Measurements from ENCODE around the gene CIB4.

The CIB4 gene

GRCh38 chr2:26605195-26605998, 35.8 kb downstream of the CIB4 start:
- DNase-seq = peak; percentile 56 to 59

DNA sequence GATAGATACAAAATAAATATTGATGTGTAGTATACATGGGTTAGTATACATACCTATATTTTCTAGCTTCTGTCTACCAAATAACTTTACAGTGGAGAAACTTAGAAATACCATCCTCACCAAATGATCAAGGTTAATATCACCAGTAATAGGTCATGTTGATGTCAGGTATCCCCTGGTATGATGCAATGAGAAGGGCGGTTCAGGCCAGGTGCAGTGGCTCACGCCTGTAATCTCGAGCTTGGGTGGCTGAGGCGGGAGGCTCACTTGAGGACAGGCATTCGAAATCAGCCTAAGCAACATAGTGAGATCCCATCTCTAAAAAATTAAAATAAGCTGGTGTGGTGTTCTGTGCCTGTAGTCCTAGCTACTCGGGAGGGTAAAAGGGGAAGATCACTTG, 38.6 kb downstream of the CIB4 start:
- DNase-seq = no peak

DNA sequence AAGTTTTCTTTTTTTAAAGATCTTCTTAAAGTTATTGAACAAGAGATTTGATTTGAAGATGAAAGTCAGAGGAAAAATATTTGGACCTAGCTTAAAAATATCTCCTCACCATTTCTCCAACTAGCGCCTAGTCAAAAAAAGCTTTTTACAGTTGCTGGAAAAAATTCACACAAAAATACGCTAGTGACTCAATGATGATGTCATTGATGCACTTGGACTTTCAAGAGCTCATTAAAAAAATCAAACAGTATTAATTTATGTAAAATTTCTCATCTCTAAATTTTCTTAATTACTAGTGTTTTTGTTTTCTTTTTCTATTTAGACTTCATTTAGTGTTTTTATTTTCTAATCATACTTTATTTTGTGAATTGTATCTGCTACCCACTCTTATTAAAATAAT, 41.8 kb downstream of the CIB4 start:
- no peak for DNase-seq

GRCh38 chr2:26598996-26599373, 42.2 kb downstream of the CIB4 start:
- DNase-seq = no peak

GRCh38 chr2:26598336-26598995, 42.7 kb downstream of the CIB4 start:
- DNase-seq = no peak

GRCh38 chr2:26597197-26597596, 44.0 kb downstream of the CIB4 start:
- DNase-seq = no peak

DNA sequence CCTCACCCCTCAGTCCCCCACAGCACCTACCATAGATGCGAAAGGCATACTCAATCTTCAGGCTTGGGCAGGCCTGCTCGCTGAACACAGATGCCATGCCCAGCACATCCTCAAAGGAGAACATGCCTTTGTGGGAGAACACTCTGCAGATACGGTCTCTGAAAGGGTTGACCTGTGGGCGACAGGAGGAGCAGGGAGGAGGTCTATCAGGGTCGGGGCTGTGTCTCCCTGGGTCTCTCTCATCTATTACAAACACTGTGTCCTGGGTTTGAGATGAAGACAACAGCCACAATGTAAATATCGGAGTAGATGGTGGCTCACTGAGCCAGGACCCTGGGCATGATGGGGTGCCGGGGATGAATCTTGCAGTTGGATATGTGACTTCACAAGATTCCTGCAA, 46.0 kb downstream of the CIB4 start:
- no peak for DNase-seq

GRCh38 chr2:26591619-26592505, 49.3 kb downstream of the CIB4 start:
- no peak for DNase-seq

- no peak for DNase-seq
Observed at GRCh38 chr2:26590980-26591618, 50.1 kb downstream of the CIB4 start.

DNA sequence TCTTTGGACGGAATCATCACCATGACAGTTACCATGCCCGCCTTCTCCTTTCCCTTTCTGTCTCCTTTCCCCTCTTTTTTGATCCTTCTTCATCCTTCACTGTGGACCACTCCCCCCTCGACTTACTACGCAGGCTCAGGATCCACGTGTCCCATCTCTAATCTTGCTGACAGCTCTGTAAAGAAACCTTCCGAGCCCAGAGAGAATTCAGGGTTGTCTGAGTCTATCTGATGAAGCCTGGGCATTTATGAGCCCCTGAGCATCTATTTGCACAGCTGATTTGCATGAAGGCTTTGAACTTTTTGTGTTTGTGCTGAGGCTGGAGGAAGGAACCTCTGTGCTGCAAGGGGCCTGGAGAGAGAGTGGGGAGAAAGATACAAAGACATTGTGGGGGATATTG, 50.7 kb downstream of the CIB4 start:
- DNase-seq = no peak

DNA sequence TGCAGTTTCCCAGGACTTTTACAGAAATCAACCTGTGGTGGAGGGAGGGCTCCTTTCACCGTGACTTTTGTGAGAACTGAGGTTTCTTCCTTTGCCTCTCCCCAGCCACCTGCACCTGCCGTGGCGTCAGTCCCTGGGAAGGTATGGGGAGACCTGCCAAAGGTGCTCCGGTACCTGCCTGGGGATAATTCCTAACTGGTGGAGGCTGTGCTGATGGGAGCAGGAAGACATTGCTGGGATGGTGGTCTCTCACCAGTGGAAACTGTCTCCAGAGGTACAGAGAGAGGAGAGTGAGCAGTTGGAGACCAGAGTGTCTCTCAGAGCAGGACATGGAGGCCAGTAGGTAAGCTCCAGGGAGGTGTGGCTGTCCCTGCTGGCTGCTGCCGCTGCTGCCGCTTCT, 52.6 kb downstream of the CIB4 start:
- DNase-seq = no peak

DNA sequence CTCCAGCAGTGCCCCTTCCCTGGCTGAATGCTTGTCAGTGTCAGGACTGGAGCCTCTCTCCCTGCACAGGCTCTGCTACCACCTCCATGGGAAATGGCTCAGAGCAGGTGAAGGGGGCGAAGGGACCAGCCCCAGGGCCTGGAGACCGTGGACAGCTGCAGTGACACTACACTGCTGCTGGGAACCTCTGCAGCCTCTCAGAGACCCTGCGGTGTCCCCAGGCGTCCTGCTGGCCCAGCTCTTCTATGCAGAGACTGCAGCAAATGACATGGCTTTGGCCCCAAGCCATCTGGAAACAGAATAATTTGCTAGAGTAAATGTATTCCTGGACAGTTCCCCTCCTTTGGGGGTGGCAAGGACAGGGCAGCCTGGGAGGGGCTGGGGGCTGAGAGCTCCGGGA, 53.2 kb downstream of the CIB4 start:
- DNase-seq = no peak

- no peak for DNase-seq
Observed at GRCh38 chr2:26585966-26586365, 55.2 kb downstream of the CIB4 start.

- no peak for DNase-seq
Observed at GRCh38 chr2:26585100-26585499, 56.1 kb downstream of the CIB4 start.

DNA sequence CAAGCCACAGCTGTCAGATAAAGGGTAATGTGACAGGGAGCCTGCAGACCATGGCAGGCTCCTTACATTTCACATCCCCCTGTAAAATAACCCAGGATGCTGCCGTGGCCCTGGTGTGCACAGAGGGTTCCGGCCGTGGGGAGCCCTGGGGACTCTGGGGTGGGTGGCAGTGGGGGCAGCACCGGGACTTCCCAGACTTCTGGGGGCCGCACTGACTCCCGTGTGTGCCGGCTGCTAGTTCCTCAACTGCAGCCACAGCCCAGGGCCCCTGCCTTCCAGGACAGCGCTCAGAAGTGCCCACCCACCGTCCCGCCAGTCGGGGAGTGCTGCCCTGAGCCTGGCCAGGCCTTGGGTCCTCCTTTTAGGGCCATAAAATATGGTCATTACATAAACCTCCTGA, 56.5 kb downstream of the CIB4 start:
- no peak for DNase-seq

GRCh38 chr2:26584191-26584590, 57.0 kb downstream of the CIB4 start:
- no peak for DNase-seq

DNA sequence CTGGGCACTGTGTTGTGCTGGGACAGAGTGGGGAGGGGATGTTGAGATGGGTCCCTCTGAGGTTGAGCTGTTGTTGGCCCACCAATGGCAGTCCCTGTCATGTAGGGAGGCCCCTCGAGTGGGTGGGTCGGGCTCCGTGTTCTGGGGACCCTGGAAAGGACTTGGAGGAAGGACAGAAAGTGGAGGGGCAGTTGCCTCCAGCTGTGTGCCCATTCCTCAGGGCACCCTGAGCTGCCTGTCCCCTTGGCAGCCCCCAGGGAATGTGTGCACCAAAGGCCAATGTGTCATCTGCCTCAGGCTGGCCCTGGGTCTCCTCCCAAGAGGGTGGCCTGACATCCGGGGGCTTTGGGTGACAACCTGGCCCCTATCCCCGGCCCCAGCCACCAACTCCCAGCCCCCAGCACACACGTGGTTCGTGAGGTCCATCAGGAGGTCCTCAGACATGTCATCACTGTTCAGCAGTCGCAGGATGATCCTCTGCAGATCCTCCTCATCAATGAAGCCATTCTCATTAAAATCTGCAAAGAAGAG, 57.7 kb downstream of the CIB4 start:
- no peak for DNase-seq

DNA sequence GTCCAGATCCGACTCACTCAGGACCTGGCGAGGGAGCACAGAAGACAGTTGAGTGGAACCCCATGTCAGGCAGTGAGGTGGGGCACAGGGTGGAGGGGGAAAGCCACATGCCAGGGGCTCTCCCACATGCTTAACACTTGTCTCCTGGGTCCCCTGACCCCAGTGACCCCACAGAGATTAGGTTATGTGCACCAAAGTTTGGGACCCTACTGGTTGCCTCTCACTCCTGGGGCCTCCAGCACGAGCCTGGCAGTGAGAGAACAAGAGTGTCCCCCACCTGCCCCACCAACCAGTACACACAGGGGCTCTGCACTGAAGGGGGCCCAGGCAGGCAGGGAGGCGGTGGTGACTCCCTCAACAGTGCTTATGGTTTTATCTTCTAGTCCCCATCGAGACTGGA, 58.3 kb downstream of the CIB4 start:
- no peak for DNase-seq

DNA sequence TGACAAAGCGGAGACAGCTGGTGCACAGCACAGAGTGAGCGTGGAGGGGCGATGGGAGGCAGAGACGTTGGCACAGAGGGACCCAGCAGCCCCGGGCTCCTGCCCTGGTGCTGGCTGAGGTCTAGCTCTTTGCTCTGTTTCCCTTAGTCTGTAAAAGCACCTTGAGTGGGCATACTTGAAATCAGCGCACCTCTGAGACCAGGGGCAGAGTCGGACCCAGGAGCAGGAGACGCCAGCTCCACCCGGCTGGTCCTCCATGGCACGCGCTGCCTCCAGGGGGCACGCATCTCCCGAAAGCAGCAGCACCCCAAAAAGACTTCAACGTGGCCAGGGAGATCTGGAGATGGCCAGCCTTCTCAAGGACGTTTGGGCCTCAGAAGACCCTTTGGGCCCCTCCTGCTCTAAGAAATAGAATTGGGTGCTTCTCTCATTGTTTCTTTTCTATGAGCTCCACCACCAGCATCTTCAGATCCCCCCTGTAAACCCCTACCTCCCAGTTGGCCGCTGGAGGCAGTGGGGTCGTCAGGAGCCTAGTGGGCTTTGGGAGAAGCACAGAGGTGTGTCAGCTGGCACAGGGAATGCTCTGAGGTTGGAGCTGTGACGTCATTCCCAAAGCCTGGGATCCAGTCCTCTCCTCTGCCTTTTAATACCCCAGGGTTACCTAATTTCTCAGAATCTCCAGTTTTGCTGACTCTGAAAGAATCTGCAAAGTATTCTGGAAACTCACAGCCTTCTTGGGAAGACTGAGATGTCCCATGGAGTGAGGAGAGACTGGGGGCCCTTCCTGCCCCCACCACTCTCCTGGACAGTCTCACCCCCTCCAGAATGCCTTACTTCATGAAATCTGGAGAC, 58.9 kb downstream of the CIB4 start:
- DNase-seq = no peak

DNA sequence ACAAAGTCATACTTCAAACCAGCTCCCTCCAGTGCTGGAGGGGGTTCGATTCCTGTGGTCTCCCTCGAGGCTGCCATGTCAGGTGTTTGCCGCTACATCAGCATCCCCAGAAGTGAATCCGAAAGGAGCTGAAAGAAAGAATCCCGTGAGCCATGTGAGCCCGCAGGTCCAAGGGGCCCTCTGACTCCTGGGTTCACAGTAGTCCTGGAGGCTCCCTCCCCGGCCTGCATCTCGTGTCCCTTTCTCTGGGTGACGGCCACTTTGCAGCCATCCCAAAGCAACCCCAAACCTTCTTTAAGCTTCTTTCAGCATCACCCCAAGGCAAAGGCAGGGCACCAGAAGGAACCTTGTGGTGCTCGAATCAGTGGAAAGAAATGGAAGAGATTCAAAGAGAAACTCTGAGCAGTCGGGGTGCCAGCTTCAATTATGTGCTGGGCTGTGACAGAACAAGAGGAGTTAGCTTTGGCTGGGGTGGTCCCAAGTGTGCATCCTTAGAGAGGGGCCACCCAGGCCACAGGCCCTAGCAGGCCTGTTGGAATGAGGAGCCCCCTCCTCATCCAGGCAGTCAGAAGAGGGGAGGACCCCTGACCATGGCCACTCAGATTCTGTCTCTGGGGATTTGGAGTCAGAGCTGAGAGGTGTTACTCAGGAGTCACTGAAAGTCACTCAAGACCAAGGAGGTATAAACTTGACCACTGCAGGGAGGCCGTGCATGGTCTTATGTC, 59.7 kb downstream of the CIB4 start:
- no peak for DNase-seq

DNA sequence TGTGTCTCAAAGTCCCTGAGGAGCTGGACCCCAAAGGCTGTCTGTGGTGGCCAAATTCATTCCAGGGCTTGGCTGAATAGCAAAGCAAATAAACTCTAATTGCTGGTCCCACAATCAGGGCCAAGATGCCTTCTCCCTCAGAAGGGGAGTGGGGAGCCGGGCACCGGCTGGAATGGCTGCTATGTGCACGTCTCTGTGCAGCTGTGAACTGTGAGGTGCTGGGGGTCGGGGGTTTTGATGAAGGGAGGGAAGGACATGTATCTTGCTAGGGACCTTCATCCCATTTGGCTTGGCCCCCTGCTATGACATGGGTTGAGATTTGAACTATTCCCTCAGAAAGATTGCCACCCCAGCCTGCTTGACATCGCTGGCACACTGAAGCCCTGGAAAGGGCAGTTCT, 60.4 kb downstream of the CIB4 start:
- DNase-seq = no peak
